Panc1 (cell line): ENCODE results near the gene EIF6.

ENCODE experiments used
- CTCF ChIP-seq: fragments of 450-650 bp; IDR thresholded peaks from 2 replicates; pipeline ENCODE4 v1.5.1; 2017; ENCODE audit warnings: mild to moderate bottlenecking
- POLR2AphosphoS5 ChIP-seq: IDR thresholded peaks from 2 replicates; pipeline ENCODE4 v1.6.1; 2012; ENCODE audit warnings: mild to moderate bottlenecking, low read depth, low read length, moderate library complexity
- REST ChIP-seq, 2 experiments: IDR thresholded peaks; 2 replicates each; pipeline ENCODE4 v1.6.1; 2011 to 2012; ENCODE audit warnings: low read depth in 2 of 2, control low read depth in 1 of 2, low read length in 1 of 2, mild to moderate bottlenecking in 1 of 2, moderate library complexity in 1 of 2; ENCODE audit not compliant: insufficient read depth in 1 of 2
- SIN3A ChIP-seq: IDR thresholded peaks from 2 replicates; pipeline ENCODE4 v1.6.1; 2012; ENCODE audit warnings: low read depth, mild to moderate bottlenecking, low read length, moderate library complexity, borderline replicate concordance; ENCODE audit not compliant: insufficient read depth

- TF ChIP-seq CTCF (no peak), POLR2AphosphoS5 (no peak), REST (IDR thresholded peaks at IDR 0.05; ENCODE audit: insufficient read depth in 1 of 2, low read depth in 2 of 2, low read length in 1 of 2) (no peak), SIN3A (no peak)
These were observed 27.2 kb downstream of the EIF6 start for GRCh38 chr20:35257175-35257909.
